GM23338 (cell line): ENCODE measurements around the gene EVC. TPM values are rescaled to one million over a fixed set of nuclear protein-coding genes. Genes with fewer than 3 reads are reported as not detected.

Experiments used
- ATAC-seq: fragments of 200-7000 bp; cut with Tn5 transposase; 3 replicates; pipeline ENCODE4 v1.9.1; 2020
- DNase-seq: peaks from one replicate; pipeline ENCODE4 v3.0.0-alpha.2; 2015; ENCODE audit warnings: low spot score
- H2AFZ ChIP-seq: fragments of 200-600 bp; sonication (generic); 2 replicates; pipeline ENCODE4 v1.8.0; 2016; ENCODE audit warnings: antibody characterized with exemption, mild to moderate bottlenecking, moderate library complexity
- H3F3A ChIP-seq: fragments of 200-600 bp; sonication (generic); replicated peaks from 2 replicates; pipeline ENCODE4 v1.8.0; 2017; ENCODE audit warnings: antibody characterized with exemption, mixed run types, low read depth
- H3K27ac ChIP-seq: fragments of 200-600 bp; sonication (generic); 2 replicates; pipeline ENCODE4 v1.6.1; 2016; ENCODE audit warnings: low read depth
- H3K27me3 ChIP-seq: fragments of 200-600 bp; sonication (generic); 2 replicates; pipeline ENCODE4 v1.8.0; 2016; ENCODE audit warnings: mild to moderate bottlenecking, mixed run types, moderate library complexity; ENCODE audit not compliant: insufficient read depth
- H3K36me3 ChIP-seq: fragments of 200-600 bp; sonication (generic); 2 replicates; pipeline ENCODE4 v1.8.0; 2016; ENCODE audit warnings: mild to moderate bottlenecking; ENCODE audit not compliant: insufficient read depth
- H3K4me1 ChIP-seq: fragments of 200-600 bp; sonication (generic); 2 replicates; pipeline ENCODE4 v1.8.0; 2016; ENCODE audit warnings: mild to moderate bottlenecking, moderate library complexity; ENCODE audit not compliant: insufficient read depth
- H3K4me2 ChIP-seq: fragments of 200-600 bp; sonication (generic); 2 replicates; pipeline ENCODE4 v1.7.1; 2017; ENCODE audit warnings: mixed run types
- H3K4me3 ChIP-seq: fragments of 200-600 bp; sonication (generic); 2 replicates; pipeline ENCODE4 v1.6.1; 2016; ENCODE audit warnings: mixed run types
- H3K79me2 ChIP-seq: fragments of 200-600 bp; sonication (generic); replicated peaks from 2 replicates; pipeline ENCODE4 v1.8.0; 2017; ENCODE audit warnings: mild to moderate bottlenecking; ENCODE audit not compliant: insufficient read depth
- H3K9me2 ChIP-seq: fragments of 200-600 bp; sonication (generic); 2 replicates; pipeline ENCODE4 v1.8.0; 2017; ENCODE audit not compliant: insufficient read depth
- H4K20me1 ChIP-seq: fragments of 200-600 bp; sonication (generic); replicated peaks from 2 replicates; pipeline ENCODE4 v1.8.0; 2017; ENCODE audit warnings: mild to moderate bottlenecking; ENCODE audit not compliant: insufficient read depth
- H3K27ac Mint-ChIP-seq: 2 replicates; pipeline ENCODE4 v1.8.0; 2020; ENCODE audit warnings: inconsistent platforms, mild to moderate bottlenecking, moderate library complexity, mixed read lengths
- H3K27me3 Mint-ChIP-seq: 3 replicates; pipeline ENCODE4 v1.8.0; 2022; ENCODE audit warnings: low read depth, mild to moderate bottlenecking, moderate library complexity, mixed read lengths, inconsistent platforms; ENCODE audit not compliant: insufficient read depth, poor library complexity
- H3K36me3 Mint-ChIP-seq: 3 replicates; pipeline ENCODE4 v1.8.0; 2021; ENCODE audit warnings: low read depth, mild to moderate bottlenecking, inconsistent platforms, moderate library complexity, mixed read lengths
- H3K4me1 Mint-ChIP-seq: 3 replicates; pipeline ENCODE4 v1.8.0; 2020; ENCODE audit warnings: mild to moderate bottlenecking, inconsistent platforms, mixed read lengths
- H3K4me3 Mint-ChIP-seq: 3 replicates; pipeline ENCODE4 v1.8.0; 2021; ENCODE audit warnings: moderate library complexity, mild to moderate bottlenecking, inconsistent platforms, mixed read lengths
- H3K9me3 Mint-ChIP-seq: 3 replicates; pipeline ENCODE4 v1.8.0; 2020; ENCODE audit warnings: moderate library complexity, mild to moderate bottlenecking, inconsistent platforms, mixed read lengths
- CREB1 ChIP-seq: fragments of 250-450 bp; sonication (Bioruptor Pico); IDR thresholded peaks from 2 replicates; pipeline ENCODE4 v1.5.0; 2020; ENCODE audit warnings: low read depth, mild to moderate bottlenecking, moderate library complexity
- EZH2 ChIP-seq: fragments of 200-600 bp; sonication (generic); IDR thresholded peaks from one replicate; pipeline ENCODE4 v1.8.0; 2017; ENCODE audit warnings: antibody characterized with exemption, mild to moderate bottlenecking, low read depth; ENCODE audit not compliant: unreplicated experiment
- EZH2phosphoT487 ChIP-seq: fragments of 200-600 bp; sonication (generic); IDR thresholded peaks from one replicate; pipeline ENCODE4 v1.8.1; 2018; ENCODE audit warnings: antibody characterized with exemption; ENCODE audit not compliant: unreplicated experiment
- JUNB ChIP-seq: IDR thresholded peaks from one replicate; pipeline ENCODE4 v1.6.1; 2016; ENCODE audit warnings: antibody characterized with exemption; ENCODE audit not compliant: unreplicated experiment
- NANOG ChIP-seq: IDR thresholded peaks from 2 replicates; pipeline ENCODE4 v1.6.1; 2016; ENCODE audit warnings: antibody characterized with exemption, borderline replicate concordance
- POLR2AphosphoS5 ChIP-seq: IDR thresholded peaks from 2 replicates; pipeline ENCODE4 v1.6.1; 2016; ENCODE audit warnings: antibody characterized with exemption, low read depth
- REST ChIP-seq: IDR thresholded peaks from one replicate; pipeline ENCODE4 v1.6.1; 2018; ENCODE audit warnings: antibody characterized with exemption; ENCODE audit not compliant: unreplicated experiment
- STAT1 ChIP-seq: IDR thresholded peaks from one replicate; pipeline ENCODE4 v1.6.1; 2016; ENCODE audit warnings: antibody characterized with exemption; ENCODE audit not compliant: unreplicated experiment
- ZNF114 ChIP-seq: fragments of 250-450 bp; sonication (Bioruptor Pico); IDR thresholded peaks from 2 replicates; pipeline ENCODE4 v1.5.0; 2020; ENCODE audit warnings: mild to moderate bottlenecking, moderate library complexity
- ZNF331 ChIP-seq: fragments of 250-450 bp; sonication (Bioruptor Pico); IDR thresholded peaks from 2 replicates; pipeline ENCODE4 v1.5.0; 2020; ENCODE audit warnings: low read depth, mild to moderate bottlenecking, moderate library complexity
- polyA plus RNA-seq: library from polyadenylated mRNA; unstranded; fragments of >200 nt; fragmentation: Nextera tagmentation; extraction: Ambion mirVana; gene quantifications from 2 replicates; pipeline ENCODE4 v1.2.1, GENCODE V29; 2016
- total RNA-seq: library from RNA; depleted of rRNA; stranded (reverse); fragments of >200 nt; shearing (Covaris generic); gene quantifications from 2 replicates; pipeline ENCODE4 v1.2.3, GENCODE V29; 2014
- TF ChIP-seq, protein P1 (sequence below): IDR thresholded peaks from 2 replicates; pipeline ENCODE4 v1.6.1; 2016; ENCODE audit warnings: antibody characterized with exemption
- TF ChIP-seq, protein P2 (sequence below), 2 experiments: fragments of 200-600 bp in 1 of 2; sonication (generic) in 1 of 2; conservative IDR thresholded peaks; 2 replicates each; pipeline versions ENCODE4 v1.5.1 to v1.6.1; 2016 to 2017; ENCODE audit warnings: antibody characterized with exemption in 2 of 2, low read depth in 2 of 2, mild to moderate bottlenecking in 2 of 2, moderate library complexity in 1 of 2
- TF ChIP-seq, protein P3 (sequence below): fragments of 250-450 bp; sonication (Bioruptor Pico); IDR thresholded peaks from 2 replicates; pipeline ENCODE4 v1.5.0; 2020; ENCODE audit warnings: mild to moderate bottlenecking, moderate library complexity

EVC gene
- total and polyA plus RNA-seq, 2 experiments from 2014 or later = 1.7 to 12.8 TPM

DNA sequence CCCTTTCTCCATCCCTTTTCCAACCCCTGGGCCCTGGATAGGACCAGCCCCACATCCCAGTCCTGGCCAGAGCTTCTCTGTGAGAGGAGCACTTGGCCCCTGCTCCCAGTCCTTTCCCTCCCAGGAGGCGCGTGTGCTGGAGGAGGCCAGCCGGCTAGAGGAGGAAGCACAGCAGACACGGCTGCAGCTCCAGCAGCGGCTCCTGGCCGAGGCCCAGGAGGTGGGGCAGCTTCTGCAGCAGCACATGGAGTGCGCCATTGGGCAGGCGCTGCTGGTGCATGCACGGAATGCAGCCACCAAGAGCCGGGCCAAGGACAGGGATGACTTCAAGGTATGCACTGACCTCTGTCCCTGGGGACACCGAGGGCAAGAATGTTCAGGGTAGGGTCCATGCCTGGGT is 87.5 kb downstream of the EVC start:
- no peaks in the 10 kb centered on the region for H3F3A ChIP-seq
- TF ChIP-seq EZH2phosphoT487 (no peak), REST (no peak), ZNF331 (no peak), EZH2 (no peak), CREB1 (no peak), STAT1 (no peak), ZNF114 (CRISPR knock-in tag) (no peak), NANOG (no peak), POLR2AphosphoS5 (no peak), JUNB (no peak)
- TF ChIP-seq, protein P1, sequence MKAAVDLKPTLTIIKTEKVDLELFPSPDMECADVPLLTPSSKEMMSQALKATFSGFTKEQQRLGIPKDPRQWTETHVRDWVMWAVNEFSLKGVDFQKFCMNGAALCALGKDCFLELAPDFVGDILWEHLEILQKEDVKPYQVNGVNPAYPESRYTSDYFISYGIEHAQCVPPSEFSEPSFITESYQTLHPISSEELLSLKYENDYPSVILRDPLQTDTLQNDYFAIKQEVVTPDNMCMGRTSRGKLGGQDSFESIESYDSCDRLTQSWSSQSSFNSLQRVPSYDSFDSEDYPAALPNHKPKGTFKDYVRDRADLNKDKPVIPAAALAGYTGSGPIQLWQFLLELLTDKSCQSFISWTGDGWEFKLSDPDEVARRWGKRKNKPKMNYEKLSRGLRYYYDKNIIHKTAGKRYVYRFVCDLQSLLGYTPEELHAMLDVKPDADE = no peak
- TF ChIP-seq, protein P2, sequence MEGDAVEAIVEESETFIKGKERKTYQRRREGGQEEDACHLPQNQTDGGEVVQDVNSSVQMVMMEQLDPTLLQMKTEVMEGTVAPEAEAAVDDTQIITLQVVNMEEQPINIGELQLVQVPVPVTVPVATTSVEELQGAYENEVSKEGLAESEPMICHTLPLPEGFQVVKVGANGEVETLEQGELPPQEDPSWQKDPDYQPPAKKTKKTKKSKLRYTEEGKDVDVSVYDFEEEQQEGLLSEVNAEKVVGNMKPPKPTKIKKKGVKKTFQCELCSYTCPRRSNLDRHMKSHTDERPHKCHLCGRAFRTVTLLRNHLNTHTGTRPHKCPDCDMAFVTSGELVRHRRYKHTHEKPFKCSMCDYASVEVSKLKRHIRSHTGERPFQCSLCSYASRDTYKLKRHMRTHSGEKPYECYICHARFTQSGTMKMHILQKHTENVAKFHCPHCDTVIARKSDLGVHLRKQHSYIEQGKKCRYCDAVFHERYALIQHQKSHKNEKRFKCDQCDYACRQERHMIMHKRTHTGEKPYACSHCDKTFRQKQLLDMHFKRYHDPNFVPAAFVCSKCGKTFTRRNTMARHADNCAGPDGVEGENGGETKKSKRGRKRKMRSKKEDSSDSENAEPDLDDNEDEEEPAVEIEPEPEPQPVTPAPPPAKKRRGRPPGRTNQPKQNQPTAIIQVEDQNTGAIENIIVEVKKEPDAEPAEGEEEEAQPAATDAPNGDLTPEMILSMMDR (conservative IDR thresholded peaks at IDR 0.05; ENCODE audit: low read depth in 2 of 2) = no peak
- TF ChIP-seq, protein P3, sequence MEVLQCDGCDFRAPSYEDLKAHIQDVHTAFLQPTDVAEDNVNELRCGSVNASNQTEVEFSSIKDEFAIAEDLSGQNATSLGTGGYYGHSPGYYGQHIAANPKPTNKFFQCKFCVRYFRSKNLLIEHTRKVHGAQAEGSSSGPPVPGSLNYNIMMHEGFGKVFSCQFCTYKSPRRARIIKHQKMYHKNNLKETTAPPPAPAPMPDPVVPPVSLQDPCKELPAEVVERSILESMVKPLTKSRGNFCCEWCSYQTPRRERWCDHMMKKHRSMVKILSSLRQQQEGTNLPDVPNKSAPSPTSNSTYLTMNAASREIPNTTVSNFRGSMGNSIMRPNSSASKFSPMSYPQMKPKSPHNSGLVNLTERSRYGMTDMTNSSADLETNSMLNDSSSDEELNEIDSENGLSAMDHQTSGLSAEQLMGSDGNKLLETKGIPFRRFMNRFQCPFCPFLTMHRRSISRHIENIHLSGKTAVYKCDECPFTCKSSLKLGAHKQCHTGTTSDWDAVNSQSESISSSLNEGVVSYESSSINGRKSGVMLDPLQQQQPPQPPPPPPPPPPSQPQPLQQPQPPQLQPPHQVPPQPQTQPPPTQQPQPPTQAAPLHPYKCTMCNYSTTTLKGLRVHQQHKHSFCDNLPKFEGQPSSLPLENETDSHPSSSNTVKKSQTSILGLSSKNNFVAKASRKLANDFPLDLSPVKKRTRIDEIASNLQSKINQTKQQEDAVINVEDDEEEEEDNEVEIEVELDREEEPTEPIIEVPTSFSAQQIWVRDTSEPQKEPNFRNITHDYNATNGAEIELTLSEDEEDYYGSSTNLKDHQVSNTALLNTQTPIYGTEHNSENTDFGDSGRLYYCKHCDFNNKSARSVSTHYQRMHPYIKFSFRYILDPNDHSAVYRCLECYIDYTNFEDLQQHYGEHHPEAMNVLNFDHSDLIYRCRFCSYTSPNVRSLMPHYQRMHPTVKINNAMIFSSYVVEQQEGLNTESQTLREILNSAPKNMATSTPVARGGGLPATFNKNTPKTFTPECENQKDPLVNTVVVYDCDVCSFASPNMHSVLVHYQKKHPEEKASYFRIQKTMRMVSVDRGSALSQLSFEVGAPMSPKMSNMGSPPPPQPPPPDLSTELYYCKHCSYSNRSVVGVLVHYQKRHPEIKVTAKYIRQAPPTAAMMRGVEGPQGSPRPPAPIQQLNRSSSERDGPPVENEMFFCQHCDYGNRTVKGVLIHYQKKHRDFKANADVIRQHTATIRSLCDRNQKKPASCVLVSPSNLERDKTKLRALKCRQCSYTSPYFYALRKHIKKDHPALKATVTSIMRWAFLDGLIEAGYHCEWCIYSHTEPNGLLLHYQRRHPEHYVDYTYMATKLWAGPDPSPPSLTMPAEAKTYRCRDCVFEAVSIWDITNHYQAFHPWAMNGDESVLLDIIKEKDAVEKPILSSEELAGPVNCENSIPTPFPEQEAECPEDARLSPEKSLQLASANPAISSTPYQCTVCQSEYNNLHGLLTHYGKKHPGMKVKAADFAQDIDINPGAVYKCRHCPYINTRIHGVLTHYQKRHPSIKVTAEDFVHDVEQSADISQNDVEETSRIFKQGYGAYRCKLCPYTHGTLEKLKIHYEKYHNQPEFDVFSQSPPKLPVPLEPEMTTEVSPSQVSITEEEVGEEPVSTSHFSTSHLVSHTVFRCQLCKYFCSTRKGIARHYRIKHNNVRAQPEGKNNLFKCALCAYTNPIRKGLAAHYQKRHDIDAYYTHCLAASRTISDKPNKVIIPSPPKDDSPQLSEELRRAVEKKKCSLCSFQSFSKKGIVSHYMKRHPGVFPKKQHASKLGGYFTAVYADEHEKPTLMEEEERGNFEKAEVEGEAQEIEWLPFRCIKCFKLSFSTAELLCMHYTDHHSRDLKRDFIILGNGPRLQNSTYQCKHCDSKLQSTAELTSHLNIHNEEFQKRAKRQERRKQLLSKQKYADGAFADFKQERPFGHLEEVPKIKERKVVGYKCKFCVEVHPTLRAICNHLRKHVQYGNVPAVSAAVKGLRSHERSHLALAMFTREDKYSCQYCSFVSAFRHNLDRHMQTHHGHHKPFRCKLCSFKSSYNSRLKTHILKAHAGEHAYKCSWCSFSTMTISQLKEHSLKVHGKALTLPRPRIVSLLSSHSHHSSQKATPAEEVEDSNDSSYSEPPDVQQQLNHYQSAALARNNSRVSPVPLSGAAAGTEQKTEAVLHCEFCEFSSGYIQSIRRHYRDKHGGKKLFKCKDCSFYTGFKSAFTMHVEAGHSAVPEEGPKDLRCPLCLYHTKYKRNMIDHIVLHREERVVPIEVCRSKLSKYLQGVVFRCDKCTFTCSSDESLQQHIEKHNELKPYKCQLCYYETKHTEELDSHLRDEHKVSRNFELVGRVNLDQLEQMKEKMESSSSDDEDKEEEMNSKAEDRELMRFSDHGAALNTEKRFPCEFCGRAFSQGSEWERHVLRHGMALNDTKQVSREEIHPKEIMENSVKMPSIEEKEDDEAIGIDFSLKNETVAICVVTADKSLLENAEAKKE (CRISPR knock-in tag) = no peak
- H3K27ac ChIP-seq = no peak overlapping the region
- H3K4me3 ChIP-seq = no peak overlapping the region
- H4K20me1 ChIP-seq = no peaks in the 10 kb centered on the region; the same call in 1 of the 2 replicates
- H3K4me1 ChIP-seq = no peaks in the 10 kb centered on the region
- H3K9me2 ChIP-seq = no peaks in the 10 kb centered on the region
- Mint-ChIP-seq H3K4me1 (no peaks in the 10 kb centered on the region), H3K4me3 (no peak overlapping the region), H3K36me3 (peaks cover 33% of the 10 kb centered on the region), H3K27ac (no peak overlapping the region), H3K9me3 (no peaks in the 10 kb centered on the region), H3K27me3 (peaks cover 9% of the 10 kb centered on the region)
- no peaks in the 10 kb centered on the region for H3K79me2 ChIP-seq
- no peak overlapping the region for H2AFZ ChIP-seq
- H3K27me3 ChIP-seq = no peaks in the 10 kb centered on the region
- DNase-seq (no peak), ATAC-seq (no peak)
- H3K36me3 ChIP-seq = 0 out of 2 replicates have a peak, but pooled peaks cover 6% of the 10 kb centered on the region
- no peak overlapping the region for H3K4me2 ChIP-seq
